Omental fat pad (tissue), 4 donors: ENCODE results near the gene MBNL2. TPM values are rescaled to one million over a fixed set of nuclear protein-coding genes. Genes with fewer than 3 reads are reported as not detected.
A peak's percentile ranks its signal among the peaks of the same experiment; 100 is the strongest.
"Not testable (repeated sequence)": the region's sequence is repeated elsewhere in the genome, so short reads cannot be mapped to it uniquely, and the experiment has no call there.

Experiments used
- ATAC-seq: fragments of 150-250 bp; one replicate; pipeline ENCODE4 v1.9.1; 2016; ENCODE audit warnings: mild to moderate bottlenecking, moderate library complexity; ENCODE audit not compliant: low FRiP score
- DNase-seq: peaks from one replicate; pipeline ENCODE4 v3.0.0-alpha.2; 2019; ENCODE audit warnings: low spot score
- total RNA-seq, 4 donors: library from RNA; depleted of rRNA; stranded (reverse); fragments of >200 nt; gene quantifications; one replicate each; pipeline ENCODE4 v1.1.0, GENCODE V29; 2016
- TF ChIP-seq, protein P1 (sequence below), 3 donors: fragments of 450-650 bp; IDR thresholded peaks; one replicate each; pipeline ENCODE4 v1.5.1; 2016 to 2017; ENCODE audit warnings: antibody characterized with exemption in 3 of 3, mild to moderate bottlenecking in 3 of 3, moderate library complexity in 2 of 3

Gene MBNL2
- total RNA-seq, 4 donors from 2014 or later = 105 to 132 (median 123) TPM

DNA sequence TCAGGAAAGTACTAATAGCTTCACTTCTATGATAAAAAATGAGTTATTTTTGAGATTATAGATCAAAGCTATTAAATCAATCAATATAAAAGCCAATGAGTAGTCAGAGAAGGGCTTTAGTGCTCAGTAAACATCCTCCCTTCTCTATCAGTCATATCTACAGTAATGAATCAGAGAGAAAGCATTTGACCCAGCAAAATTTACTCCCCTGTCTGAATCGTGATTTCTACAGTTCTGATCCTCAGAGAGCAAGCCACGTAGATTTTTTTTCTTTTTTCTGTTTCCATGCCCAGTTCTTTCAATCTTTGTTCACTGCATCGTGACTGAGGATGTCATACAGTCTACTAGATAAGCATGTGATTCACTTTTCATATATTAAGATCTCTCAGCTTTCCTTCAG, 16.2 kb upstream of the MBNL2 start:
- TF ChIP-seq, protein P1, sequence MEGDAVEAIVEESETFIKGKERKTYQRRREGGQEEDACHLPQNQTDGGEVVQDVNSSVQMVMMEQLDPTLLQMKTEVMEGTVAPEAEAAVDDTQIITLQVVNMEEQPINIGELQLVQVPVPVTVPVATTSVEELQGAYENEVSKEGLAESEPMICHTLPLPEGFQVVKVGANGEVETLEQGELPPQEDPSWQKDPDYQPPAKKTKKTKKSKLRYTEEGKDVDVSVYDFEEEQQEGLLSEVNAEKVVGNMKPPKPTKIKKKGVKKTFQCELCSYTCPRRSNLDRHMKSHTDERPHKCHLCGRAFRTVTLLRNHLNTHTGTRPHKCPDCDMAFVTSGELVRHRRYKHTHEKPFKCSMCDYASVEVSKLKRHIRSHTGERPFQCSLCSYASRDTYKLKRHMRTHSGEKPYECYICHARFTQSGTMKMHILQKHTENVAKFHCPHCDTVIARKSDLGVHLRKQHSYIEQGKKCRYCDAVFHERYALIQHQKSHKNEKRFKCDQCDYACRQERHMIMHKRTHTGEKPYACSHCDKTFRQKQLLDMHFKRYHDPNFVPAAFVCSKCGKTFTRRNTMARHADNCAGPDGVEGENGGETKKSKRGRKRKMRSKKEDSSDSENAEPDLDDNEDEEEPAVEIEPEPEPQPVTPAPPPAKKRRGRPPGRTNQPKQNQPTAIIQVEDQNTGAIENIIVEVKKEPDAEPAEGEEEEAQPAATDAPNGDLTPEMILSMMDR (IDR thresholded peaks at IDR 0.05) = no peak
- DNase-seq (no peak), ATAC-seq (peak; percentile 96)

DNA sequence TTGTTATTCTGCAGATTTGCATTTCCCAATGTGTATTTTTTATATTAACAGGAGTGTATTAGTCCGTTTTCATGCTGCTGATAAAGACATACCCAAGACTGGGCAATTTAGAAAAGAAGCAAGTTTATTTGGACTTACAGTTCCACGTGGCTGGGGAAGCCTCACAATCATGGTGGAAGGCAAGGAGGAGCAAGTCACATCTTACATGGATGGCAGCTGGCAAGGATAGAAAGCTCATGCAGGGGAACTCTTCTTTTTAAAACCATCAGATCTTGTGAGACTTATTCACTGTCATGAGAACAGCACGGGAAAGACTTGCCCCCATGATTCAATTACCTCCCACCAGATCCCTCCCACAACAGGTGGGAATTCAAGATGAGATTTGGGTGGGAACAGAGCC, 14.9 kb upstream of the MBNL2 start:
- not testable (repeated sequence) for DNase-seq, ATAC-seq

DNA sequence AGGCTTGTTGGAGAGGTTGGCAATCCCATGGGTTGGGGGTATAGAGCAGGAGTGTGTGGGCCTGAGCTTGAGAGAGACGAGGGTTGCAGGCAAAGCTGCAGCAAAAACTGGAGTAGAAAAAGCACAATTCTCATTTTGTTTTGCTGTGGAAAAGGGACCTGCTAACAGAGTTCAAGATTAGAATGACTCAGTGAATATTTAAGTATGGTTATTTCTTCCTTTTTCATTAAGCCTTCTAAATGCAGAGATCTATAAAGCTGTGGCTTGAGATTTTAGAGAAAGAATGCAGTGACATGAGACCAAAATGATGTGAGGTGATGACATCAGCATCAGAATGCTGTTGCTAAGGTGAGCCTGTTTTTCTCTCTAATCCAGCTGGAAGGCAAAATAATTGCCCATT, 10.8 kb upstream of the MBNL2 start:
- TF ChIP-seq, protein P1 (IDR thresholded peaks at IDR 0.05) = no peak
- ATAC-seq = no peak
- DNase-seq = no peak

DNA sequence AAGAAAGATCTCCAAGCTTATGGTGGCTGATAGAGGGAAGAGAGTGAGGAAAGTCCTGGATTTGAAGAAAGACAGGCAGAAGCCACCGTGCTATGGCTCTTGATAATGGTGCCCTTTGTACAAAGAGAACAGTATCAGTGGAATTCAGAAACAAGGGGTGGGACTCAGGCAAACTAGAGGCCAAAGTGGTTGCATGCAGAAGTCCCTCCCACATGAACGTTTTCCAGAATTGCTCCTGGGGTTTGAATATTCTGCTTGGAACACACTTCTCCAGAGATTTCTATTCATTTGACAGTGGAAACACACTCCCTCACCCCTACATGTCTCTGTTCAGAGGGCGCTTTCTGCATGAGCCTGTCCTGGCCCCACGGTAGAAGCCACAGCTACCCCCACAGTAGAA, 10.1 kb upstream of the MBNL2 start:
- no peak for ATAC-seq

DNA sequence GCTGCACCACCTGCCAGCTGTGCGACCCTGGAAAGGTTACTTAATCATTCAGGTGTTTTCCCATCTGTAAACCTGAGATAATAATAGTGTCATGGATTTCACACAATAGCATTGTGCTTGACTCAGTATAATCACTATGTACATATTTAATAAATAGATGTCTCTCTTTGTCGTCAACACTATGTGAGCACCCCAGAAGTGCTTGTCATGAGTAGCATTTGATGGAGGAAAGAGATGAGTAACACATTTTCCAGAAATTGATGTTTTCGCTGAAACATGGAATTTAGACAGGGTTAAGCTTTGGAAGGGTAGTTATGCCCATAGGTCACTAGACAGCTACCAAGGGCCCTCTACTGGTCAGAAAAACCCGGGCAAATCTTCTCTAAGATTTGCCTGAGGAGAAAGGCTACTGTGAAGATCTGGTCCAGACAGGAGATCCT, 9.5 kb upstream of the MBNL2 start:
- TF ChIP-seq, protein P1 (IDR thresholded peaks at IDR 0.05) = no peak
- no peak for DNase-seq
- peak; percentile 82 for ATAC-seq

More for the DNA sequence above, 10.1 kb upstream of the MBNL2 start:
- TF ChIP-seq, protein P1 (IDR thresholded peaks at IDR 0.05) = no peak
- DNase-seq = no peak

DNA sequence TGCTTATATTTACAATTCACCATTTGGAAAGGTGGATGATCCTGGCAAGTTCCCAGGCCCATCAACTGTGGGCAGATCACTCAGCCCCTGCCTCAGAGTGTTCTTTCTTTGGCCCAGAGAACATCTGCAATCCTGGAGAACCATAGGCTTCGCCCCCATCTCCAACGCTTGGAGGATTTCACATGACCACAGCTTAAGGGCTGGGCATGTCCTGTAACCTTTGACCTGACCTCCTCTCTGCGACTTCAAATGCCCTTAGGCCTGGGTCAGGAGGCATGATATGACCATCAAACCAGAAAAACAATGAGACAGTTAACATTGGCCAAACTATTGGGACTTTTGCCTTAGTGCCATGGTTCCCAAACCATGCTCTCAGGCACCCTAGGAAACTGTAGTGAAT, 7.2 kb upstream of the MBNL2 start:
- TF ChIP-seq, protein P1 (IDR thresholded peaks at IDR 0.05) = no peak
- ATAC-seq (no peak), DNase-seq (no peak)

DNA sequence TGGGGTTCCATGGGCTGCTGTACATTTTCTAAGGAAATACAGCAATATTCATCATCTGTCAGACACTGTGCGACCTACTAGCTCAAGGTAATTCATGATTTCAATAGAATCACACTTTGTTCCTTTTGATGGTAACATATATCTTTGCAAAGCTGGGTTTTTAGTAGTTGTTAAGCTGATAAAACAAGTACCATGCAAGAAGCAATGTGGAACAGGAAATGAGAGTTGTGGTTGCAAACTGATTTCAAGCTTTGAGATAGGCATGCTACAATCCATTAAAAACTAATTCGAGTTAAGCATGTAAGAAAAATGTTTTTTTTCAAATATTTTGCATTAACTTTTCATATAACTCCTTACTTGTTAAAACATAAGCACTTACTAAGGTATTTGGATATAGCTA, 6.8 kb upstream of the MBNL2 start:
- no peak for DNase-seq
- TF ChIP-seq, protein P1 (IDR thresholded peaks at IDR 0.05) = no peak
- no peak for ATAC-seq

DNA sequence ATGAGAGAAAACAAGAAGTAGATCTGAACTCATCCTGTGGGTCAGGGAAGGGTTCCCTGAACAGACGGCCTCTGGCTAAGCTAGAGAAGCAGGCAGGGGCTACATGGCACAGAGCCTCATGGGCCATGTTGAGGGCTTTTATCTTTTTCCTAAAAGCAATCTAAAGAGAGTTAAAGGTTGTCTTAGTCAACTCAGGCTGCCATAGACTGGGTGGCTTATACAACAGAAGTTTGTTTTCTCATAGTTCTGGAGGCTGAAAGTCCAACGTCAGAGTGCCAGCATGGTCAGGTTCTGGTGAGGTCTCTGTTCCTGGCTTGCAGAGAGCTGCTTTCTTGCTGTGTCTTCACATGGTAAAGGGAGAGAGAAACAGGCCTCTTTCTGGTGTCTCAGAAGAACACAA, 2.9 kb upstream of the MBNL2 start:
- TF ChIP-seq, protein P1 (IDR thresholded peaks at IDR 0.05) = no peak
- ATAC-seq (no peak), DNase-seq (no peak)
